Endothelial cell of umbilical vein (primary cell): ENCODE data around the gene CHMP6. TPM values are rescaled to one million over a fixed set of nuclear protein-coding genes. Genes with fewer than 3 reads are reported as not detected.

Experiments used
- BruUV-seq: library from RNA; stranded (reverse); fragments of 400-500 nt; replicated peaks from 2 replicates; lab custom pipeline; 2021; lab: Mats Ljungman, UMichigan
- CTCF ChIA-PET: fragments of 300-600, 350-600 bp; sonication (Branson Sonifier 250); formaldehyde crosslinking; loops from one replicate; lab custom pipeline; 2021; ENCODE audit warnings: antibody characterized with exemption, inconsistent platforms; lab: Charles Lee
- POLR2A ChIA-PET: fragments of 300-600, 350-600 bp; sonication (Branson Sonifier 250); formaldehyde crosslinking; loops from one replicate; lab custom pipeline; 2021; ENCODE audit warnings: antibody characterized with exemption, inconsistent platforms; lab: Charles Lee
- DNase-seq: peaks from one replicate; pipeline ENCODE4 v3.0.0-alpha.2; 2011; ENCODE audit warnings: low read depth, low spot score
- FAIRE-seq: peaks from 2 replicates; lab custom pipeline; 2011; peaks lifted over from hg19 to GRCh38; lab: Jason Lieb, UNC
- H2AFZ ChIP-seq: 2 replicates; pipeline ENCODE4 v1.6.0; 2012; ENCODE audit warnings: low read depth, low read length, control low read depth, inconsistent platforms
- H3K27ac ChIP-seq: 2 replicates; pipeline ENCODE4 v1.5.1; 2011; ENCODE audit warnings: low read depth, mild to moderate bottlenecking, control low read depth, low read length, moderate library complexity; ENCODE audit not compliant: insufficient read depth
- H3K27me3 ChIP-seq, 2 experiments: 2 replicates each; pipeline versions ENCODE4 v1.6.0 to v1.6.1; 2011; ENCODE audit warnings: low read length in 2 of 2, mixed read lengths in 1 of 2; ENCODE audit not compliant: control insufficient read depth in 2 of 2, insufficient read depth in 2 of 2
- H3K36me3 ChIP-seq, 2 experiments: 2 replicates in 1 of 2; 3 replicates in 1 of 2; pipeline ENCODE4 v1.5.1; 2011; ENCODE audit warnings: low read length in 2 of 2, mild to moderate bottlenecking in 1 of 2, moderate library complexity in 1 of 2; ENCODE audit not compliant: control insufficient read depth in 2 of 2, insufficient read depth in 2 of 2; ENCODE audit errors: extremely low read depth in 1 of 2
- H3K4me1 ChIP-seq: 3 replicates; pipeline ENCODE4 v1.5.1; 2011; ENCODE audit warnings: mild to moderate bottlenecking, low read length; ENCODE audit not compliant: control insufficient read depth, insufficient read depth; ENCODE audit errors: extremely low read depth
- H3K4me2 ChIP-seq: 2 replicates; pipeline ENCODE4 v1.6.1; 2011; ENCODE audit warnings: low read length, control low read depth, mixed read lengths; ENCODE audit not compliant: insufficient read depth
- H3K4me3 ChIP-seq, 3 experiments: fragments of 200-600 bp in 1 of 3; sonication (generic), shearing (Covaris generic) in 1 of 3; replicated peaks in 1 of 3; 2 replicates each; pipeline ENCODE4 v1.5.1; 2011 to 2016; ENCODE audit warnings: control low read depth in 3 of 3, low read length in 3 of 3, mild to moderate bottlenecking in 2 of 3, inconsistent platforms in 1 of 3, low read depth in 1 of 3, moderate library complexity in 1 of 3; ENCODE audit not compliant: insufficient read depth in 1 of 3
- H3K79me2 ChIP-seq: 2 replicates; pipeline ENCODE4 v1.6.0; 2012; ENCODE audit warnings: low read length, inconsistent platforms; ENCODE audit not compliant: control insufficient read depth, insufficient read depth
- H3K9ac ChIP-seq: replicated peaks from 2 replicates; pipeline ENCODE3; 2011; ENCODE audit warnings: low read length, control low read depth; ENCODE audit not compliant: insufficient read depth; ENCODE audit errors: extremely low read depth
- H3K9me1 ChIP-seq: replicated peaks from 3 replicates; pipeline ENCODE4 v1.6.0; 2011; ENCODE audit warnings: mild to moderate bottlenecking, low read length; ENCODE audit not compliant: control insufficient read depth, insufficient read depth; ENCODE audit errors: extremely low read depth
- H3K9me3 ChIP-seq: replicated peaks from 2 replicates; pipeline ENCODE4 v1.5.1; 2012; ENCODE audit warnings: low read length, inconsistent platforms; ENCODE audit not compliant: control insufficient read depth, insufficient read depth
- H4K20me1 ChIP-seq: replicated peaks from 2 replicates; pipeline ENCODE3; 2011; ENCODE audit warnings: mild to moderate bottlenecking, low read length; ENCODE audit not compliant: control insufficient read depth, insufficient read depth; ENCODE audit errors: extremely low read depth
- CTCF ChIP-seq, 2 donors: IDR thresholded peaks; 1 replicate in 1 of 2; 2 replicates in 1 of 2; pipeline ENCODE4 v1.5.1; 2011; ENCODE audit warnings: low read length in 2 of 2, mild to moderate bottlenecking in 2 of 2, moderate library complexity in 2 of 2, control low read depth in 1 of 2, inconsistent platforms in 1 of 2, low read depth in 1 of 2; ENCODE audit not compliant: insufficient read depth in 1 of 2; ENCODE audit errors: extremely low read depth in 1 of 2
- EZH2 ChIP-seq: IDR thresholded peaks from 2 replicates; pipeline ENCODE4 v1.6.1; 2012; ENCODE audit warnings: borderline replicate concordance, low read depth, mild to moderate bottlenecking, moderate library complexity, low read length, inconsistent platforms; ENCODE audit not compliant: severe bottlenecking
- FOS ChIP-seq: IDR thresholded peaks from 2 replicates; pipeline ENCODE4 v1.6.1; 2011; ENCODE audit warnings: mild to moderate bottlenecking, low read length, moderate library complexity, borderline replicate concordance; ENCODE audit not compliant: insufficient read depth
- GATA2 ChIP-seq: IDR thresholded peaks from 2 replicates; pipeline ENCODE4 v1.7.0; 2011; ENCODE audit warnings: low read depth, mild to moderate bottlenecking, moderate library complexity, mixed read lengths, low read length; ENCODE audit not compliant: insufficient read length, insufficient read depth
- JUN ChIP-seq: IDR thresholded peaks from 2 replicates; pipeline ENCODE4 v1.6.1; 2011; ENCODE audit warnings: borderline replicate concordance, low read depth; ENCODE audit not compliant: insufficient read length, insufficient read depth
- MAX ChIP-seq: IDR thresholded peaks from 2 replicates; pipeline ENCODE4 v1.6.1; 2011; ENCODE audit not compliant: insufficient read depth, insufficient read length
- MYC ChIP-seq: IDR thresholded peaks from one replicate; pipeline ENCODE4 v1.6.1; 2011; ENCODE audit warnings: mild to moderate bottlenecking, low read depth, low read length
- POLR2A ChIP-seq: IDR thresholded peaks from 2 replicates; pipeline ENCODE4 v1.6.1; 2012; ENCODE audit warnings: low read depth, mild to moderate bottlenecking, control low read depth, low read length
- POLR2AphosphoS5 ChIP-seq: IDR thresholded peaks from 2 replicates; pipeline ENCODE4 v1.6.1; 2012; ENCODE audit warnings: low read depth, mild to moderate bottlenecking, control low read depth, low read length, moderate library complexity; ENCODE audit not compliant: insufficient read depth
- dilution Hi-C: fragments of 300-500 bp; cut with MboI; formaldehyde crosslinking; loops from one replicate; pipeline ENCODE4 v1.15.0; 2019; ENCODE audit warnings: low sequenced_read_pairs; ENCODE audit not compliant: extremely low pct_ligation_motif_present
- intact Hi-C: fragments of 100-400 bp; cut with micrococcal nuclease; formaldehyde crosslinking; loops from one replicate; pipeline ENCODE4 v1.10.0; 2022
- polyA plus RNA-seq, 4 experiments: library from polyadenylated mRNA; depleted of rRNA in 3 of 4; stranded (reverse) in 3 of 4; unstranded in 1 of 4; fragments of >200 nt; gene quantifications; 2 replicates each; pipeline versions ENCODE4 v1.2.1 to v1.2.3, GENCODE V29; 2011 to 2012; ENCODE audit warnings: missing spikeins in 1 of 4
- total RNA-seq: library from RNA; stranded (reverse); gene quantifications from 2 replicates; pipeline ENCODE4 v1.2.3, GENCODE V29; 2021

CHMP6 gene
- total and polyA plus RNA-seq, 2 donors (not counting 3 experiments of a cell fraction or from before 2014, with no cell fraction given), result 42.5 to 48.5 TPM

GRCh38 chr17:81046770-81047359, 55.2 kb downstream of the CHMP6 start:
- no TSS peak for BruUV-seq
- dilution Hi-C loops, result no loop called here
- FAIRE-seq (no peak), DNase-seq (no peak)
- Histone ChIP-seq H3K4me3 (no peak overlapping the region), H3K9ac (no peak overlapping the region), H3K4me1 (peaks cover 27% of the 10 kb centered on the region), H3K9me1 (no peaks in the 10 kb centered on the region), H3K27ac (no peak overlapping the region), H3K4me2 (no peak overlapping the region), H3K36me3 (no peaks in the 10 kb centered on the region), H4K20me1 (no peaks in the 10 kb centered on the region), H2AFZ (no peak overlapping the region), H3K9me3 (no peaks in the 10 kb centered on the region), H3K79me2 (peaks cover 2% of the 10 kb centered on the region), H3K27me3 (no peaks in the 10 kb centered on the region)
- ChIA-PET CTCF (interaction anchor here (1.3 kb wide), 1 partner anchor 33 kb away, joined by 3 read pairs; no protein-coding TSS in a partner anchor), POLR2A (no interaction called here)
- intact Hi-C loops, result no loop called here
- TF ChIP-seq FOS (no peak), EZH2 (no peak), POLR2A (no peak), CTCF (IDR thresholded peaks at IDR 0.05; ENCODE audit: extremely low read depth in 1 of 2, insufficient read depth in 1 of 2, low read depth in 1 of 2, low read length in 2 of 2) (no peak), MAX (no peak), MYC (no peak), POLR2AphosphoS5 (no peak), JUN (no peak), GATA2 (no peak)
